GM10266 (cell line): ENCODE measurements around the gene SLC49A4.

ENCODE experiments used
- DNase-seq: peaks from one replicate; pipeline ENCODE4 v3.0.0; 2012; ENCODE audit errors: extremely low spot score
- TF ChIP-seq, protein P1 (sequence below): IDR thresholded peaks from 2 replicates; pipeline ENCODE4 v1.5.1; 2012; ENCODE audit warnings: mild to moderate bottlenecking, low read depth; ENCODE audit not compliant: control insufficient read depth, insufficient read depth; ENCODE audit errors: missing control alignments

The SLC49A4 gene

DNA sequence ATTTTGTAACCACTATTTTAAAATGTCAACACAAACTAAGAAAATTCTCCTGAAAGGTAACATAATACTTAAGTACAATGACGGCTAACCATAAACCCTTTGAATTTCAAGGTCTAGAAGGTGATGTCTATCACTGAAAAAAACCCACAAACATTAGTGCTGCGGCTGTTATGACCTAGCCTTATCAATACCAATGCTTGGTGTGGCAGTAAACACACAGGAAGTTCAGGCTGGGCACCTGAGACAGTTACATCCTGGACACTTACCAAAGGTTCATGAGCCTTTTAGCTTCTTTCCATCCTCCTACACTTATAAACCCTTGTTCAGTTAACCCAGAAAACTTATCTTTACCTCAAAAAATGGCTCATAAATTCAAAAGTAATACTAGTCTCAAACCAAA is 7.0 kb upstream of the SLC49A4 start:
- no peak for DNase-seq
- TF ChIP-seq, protein P1, sequence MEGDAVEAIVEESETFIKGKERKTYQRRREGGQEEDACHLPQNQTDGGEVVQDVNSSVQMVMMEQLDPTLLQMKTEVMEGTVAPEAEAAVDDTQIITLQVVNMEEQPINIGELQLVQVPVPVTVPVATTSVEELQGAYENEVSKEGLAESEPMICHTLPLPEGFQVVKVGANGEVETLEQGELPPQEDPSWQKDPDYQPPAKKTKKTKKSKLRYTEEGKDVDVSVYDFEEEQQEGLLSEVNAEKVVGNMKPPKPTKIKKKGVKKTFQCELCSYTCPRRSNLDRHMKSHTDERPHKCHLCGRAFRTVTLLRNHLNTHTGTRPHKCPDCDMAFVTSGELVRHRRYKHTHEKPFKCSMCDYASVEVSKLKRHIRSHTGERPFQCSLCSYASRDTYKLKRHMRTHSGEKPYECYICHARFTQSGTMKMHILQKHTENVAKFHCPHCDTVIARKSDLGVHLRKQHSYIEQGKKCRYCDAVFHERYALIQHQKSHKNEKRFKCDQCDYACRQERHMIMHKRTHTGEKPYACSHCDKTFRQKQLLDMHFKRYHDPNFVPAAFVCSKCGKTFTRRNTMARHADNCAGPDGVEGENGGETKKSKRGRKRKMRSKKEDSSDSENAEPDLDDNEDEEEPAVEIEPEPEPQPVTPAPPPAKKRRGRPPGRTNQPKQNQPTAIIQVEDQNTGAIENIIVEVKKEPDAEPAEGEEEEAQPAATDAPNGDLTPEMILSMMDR, result no peak

GRCh38 chr3:122789585-122790273 is 5.1 kb upstream of the SLC49A4 start:
- no peak for DNase-seq
- TF ChIP-seq, protein P1, result no peak

GRCh38 chr3:122793568-122794416 is 1.1 kb upstream of the SLC49A4 start, which contains the start of gene HSPBAP1:
Gene HSPBAP1 (minus strand): TSS chr3:122793831. CDS start chr3:122793680, 151 bp downstream.
- TF ChIP-seq, protein P1, result no peak
- DNase-seq, result peak; percentile 93

DNA sequence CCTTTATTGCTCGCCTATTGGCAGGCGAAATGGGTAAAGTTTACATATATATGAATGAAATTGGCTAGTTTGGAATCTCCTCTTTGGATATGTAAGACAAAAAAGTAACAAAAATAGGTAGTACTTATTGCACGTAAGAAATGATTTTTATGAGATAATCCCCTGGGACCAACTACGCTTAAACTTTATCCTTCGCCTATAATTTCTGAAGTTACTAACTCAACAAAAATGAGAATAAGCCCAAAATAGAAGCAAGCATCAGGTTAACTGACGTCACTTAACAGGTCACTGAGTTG is 438 bp upstream of the SLC49A4 start:
- DNase-seq, result no peak
- TF ChIP-seq, protein P1, result no peak

DNA sequence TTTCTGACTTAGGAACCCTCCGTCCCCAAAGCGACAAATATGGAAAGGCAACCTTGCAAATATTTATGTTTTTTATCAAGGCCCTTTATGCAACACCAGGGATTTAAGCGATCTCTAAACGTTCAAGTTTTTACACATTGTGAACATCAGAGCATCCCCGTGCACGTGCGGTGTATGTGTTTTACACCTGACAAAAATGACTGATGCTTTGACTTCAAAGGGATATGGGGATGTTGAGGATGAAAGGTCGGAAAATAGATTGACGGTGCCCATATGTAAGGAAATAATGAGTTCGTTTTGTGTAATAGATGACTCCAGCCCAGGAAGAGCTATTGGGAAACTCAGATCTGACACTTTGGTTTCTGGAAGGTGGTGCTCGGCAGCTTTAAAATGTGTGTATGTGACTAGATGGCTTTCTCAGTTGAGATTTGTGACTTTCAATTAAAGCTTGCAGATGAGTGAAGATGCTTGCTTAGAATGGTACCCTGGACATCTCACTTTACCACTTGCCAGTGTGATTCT is 866 bp downstream of the SLC49A4 start:
- DNase-seq, result no peak
- TF ChIP-seq, protein P1, result no peak

DNA sequence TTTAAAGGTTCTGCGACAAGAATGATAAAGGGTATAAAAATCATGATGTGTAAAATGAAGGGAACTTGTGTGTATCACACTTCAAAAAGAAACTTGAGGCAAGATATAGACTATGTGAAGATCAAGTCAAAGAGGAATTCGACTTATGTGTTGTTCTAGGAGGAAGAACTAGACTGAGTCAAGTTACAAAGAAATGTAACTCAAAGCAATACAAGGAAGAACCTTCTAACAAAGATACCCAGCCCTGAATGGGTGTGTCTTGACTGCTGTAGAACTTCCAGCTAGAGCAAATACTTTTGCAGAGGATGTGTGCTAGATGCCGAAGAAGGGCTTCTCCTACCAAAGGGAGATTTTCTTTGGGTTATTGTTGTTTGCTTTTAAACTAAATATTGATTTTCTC is 2.4 kb downstream of the SLC49A4 start:
- DNase-seq, result no peak
- TF ChIP-seq, protein P1, result no peak

DNA sequence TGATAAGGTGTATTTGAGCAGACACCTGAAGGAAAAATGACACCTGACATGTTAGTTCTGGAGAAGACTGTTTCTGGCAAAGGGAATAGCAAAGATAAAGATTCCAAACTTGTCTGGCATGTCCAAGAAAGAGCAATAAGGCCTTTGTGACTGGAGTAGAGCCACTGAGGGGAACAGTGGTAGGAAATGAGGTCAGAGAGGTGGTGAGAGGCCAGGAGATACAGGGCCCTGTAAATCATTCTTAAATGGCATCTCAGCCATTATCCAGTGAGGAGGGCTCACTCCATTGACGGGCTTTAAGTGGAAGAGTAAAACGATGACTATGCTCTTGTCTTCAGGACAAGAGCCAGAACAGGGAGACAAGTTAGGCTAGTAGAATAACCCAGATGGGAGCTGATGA is 4.5 kb downstream of the SLC49A4 start:
- TF ChIP-seq, protein P1, result no peak
- DNase-seq, result no peak
